Gastroesophageal sphincter (tissue), 3 donors: ENCODE data around the gene SLC43A2.

Source experiments
- CTCF ChIP-seq, 4 experiments: fragments of 200-600 bp in 2 of 4; fragments of 450-650 bp in 2 of 4; sonication (generic) in 1 of 4; IDR thresholded peaks; one replicate each; pipeline ENCODE4 v1.5.1; 2017 to 2019; ENCODE audit warnings: antibody characterized with exemption in 4 of 4, mild to moderate bottlenecking in 2 of 4, moderate library complexity in 2 of 4
- EP300 ChIP-seq: sonication (generic); formaldehyde crosslinking; IDR thresholded peaks from one replicate; pipeline ENCODE4 v1.6.1; 2017; ENCODE audit warnings: antibody characterized with exemption, mild to moderate bottlenecking
- POLR2A ChIP-seq, 2 donors: fragments of 450-650 bp; IDR thresholded peaks; one replicate each; pipeline ENCODE4 v1.6.1; 2017; ENCODE audit warnings: antibody characterized with exemption in 2 of 2, mild to moderate bottlenecking in 2 of 2, moderate library complexity in 1 of 2
- POLR2AphosphoS5 ChIP-seq: sonication (generic); formaldehyde crosslinking; IDR thresholded peaks from one replicate; pipeline ENCODE4 v1.6.1; 2017; ENCODE audit warnings: antibody characterized with exemption

GRCh38 chr17:1560101-1560857 is 68.4 kb downstream of the SLC43A2 start:
- TF ChIP-seq CTCF (IDR thresholded peaks at IDR 0.05) (no peak), POLR2A (IDR thresholded peaks at IDR 0.05) (no peak), POLR2AphosphoS5 (no peak), EP300 (no peak)
